ENCODE results near the gene BMP2K.
A peak's percentile ranks its signal among the peaks of the same experiment; 100 is the strongest.

Gene BMP2K

DNA sequence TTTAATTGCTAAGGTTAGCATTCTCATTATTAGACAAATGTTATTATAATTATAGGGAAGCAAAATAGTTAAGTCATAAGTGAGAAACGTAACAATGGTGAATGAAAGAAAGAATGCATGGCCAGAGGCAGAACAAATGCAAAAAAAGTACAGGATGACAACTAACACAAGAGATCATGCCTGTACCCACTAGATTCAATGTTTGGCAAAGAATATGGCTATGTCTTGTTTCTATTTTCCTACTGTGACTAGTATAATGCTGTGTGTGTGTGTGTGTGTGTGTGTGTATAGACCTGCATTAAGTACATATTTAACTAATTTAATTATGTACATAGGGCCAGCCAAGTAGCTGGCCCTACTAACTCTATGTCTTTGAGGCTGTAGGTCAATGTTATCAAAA is 12.9 kb upstream of the BMP2K start:
- no peak overlapping the region for H3K4me3 ChIP-seq (replicated peaks in 1 of 2; ENCODE audit: low read depth in 2 of 2, low read length in 2 of 2)
- DNase-seq (ENCODE audit: low read depth in 2 of 2) = no peak
- TF ChIP-seq, protein P1, sequence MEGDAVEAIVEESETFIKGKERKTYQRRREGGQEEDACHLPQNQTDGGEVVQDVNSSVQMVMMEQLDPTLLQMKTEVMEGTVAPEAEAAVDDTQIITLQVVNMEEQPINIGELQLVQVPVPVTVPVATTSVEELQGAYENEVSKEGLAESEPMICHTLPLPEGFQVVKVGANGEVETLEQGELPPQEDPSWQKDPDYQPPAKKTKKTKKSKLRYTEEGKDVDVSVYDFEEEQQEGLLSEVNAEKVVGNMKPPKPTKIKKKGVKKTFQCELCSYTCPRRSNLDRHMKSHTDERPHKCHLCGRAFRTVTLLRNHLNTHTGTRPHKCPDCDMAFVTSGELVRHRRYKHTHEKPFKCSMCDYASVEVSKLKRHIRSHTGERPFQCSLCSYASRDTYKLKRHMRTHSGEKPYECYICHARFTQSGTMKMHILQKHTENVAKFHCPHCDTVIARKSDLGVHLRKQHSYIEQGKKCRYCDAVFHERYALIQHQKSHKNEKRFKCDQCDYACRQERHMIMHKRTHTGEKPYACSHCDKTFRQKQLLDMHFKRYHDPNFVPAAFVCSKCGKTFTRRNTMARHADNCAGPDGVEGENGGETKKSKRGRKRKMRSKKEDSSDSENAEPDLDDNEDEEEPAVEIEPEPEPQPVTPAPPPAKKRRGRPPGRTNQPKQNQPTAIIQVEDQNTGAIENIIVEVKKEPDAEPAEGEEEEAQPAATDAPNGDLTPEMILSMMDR (IDR thresholded peaks at IDR 0.05; ENCODE audit: low read depth, low read length) = no peak

DNA sequence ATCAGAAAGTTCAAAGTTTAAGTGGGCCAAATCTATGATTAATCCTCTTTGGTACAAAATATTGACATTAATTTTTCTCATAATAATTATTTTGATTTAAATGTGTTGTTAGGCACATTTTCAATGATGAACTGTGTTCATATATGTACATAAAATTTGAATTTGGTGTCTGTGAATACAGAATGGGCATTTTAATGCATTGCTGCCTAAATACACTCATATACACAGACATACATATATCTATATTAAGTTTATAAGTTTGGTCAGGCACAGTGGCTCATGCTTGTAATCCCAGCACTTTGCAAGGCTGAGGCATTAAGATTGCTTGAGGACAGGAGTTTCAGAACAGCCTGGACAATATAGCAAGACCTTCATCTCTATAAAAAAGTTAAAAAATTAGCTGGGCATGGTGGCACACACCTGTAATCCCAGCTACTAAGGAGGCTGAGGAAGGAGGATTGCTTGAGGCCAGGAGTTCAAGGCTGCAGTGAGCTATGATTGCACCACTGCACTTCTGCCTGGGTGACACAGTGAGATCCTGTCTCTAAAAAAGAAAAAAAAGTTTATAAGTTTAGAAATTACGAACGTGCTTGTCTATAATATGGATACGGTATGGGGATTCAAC is 12.3 kb upstream of the BMP2K start:
- H3K4me3 ChIP-seq (replicated peaks in 1 of 2; ENCODE audit: low read depth in 2 of 2, low read length in 2 of 2) = no peak overlapping the region
- DNase-seq (ENCODE audit: low read depth in 2 of 2) = no peak
- TF ChIP-seq, protein P1 (IDR thresholded peaks at IDR 0.05; ENCODE audit: low read depth, low read length) = no peak

DNA sequence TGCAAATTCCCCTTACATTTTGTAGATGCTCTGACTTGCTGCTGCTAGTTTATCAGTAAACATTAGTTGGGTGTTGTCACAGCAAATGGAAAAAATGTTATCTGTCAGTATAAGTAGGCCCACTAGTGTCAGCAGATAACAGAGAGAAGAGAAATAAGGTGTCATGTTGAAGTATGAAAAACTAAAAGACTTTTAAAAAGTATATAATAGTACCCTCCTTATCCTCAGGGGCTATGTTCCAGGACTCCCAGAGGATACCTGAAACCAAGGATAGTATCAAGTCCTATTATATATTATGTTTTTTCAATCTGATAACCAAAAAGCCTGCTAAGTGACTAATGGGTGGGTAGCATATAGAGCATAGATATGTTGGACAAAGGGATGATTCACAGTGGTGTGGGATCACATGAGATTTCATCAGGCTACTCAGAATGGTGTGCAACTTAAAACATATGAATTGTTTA is 11.6 kb upstream of the BMP2K start:
- DNase-seq (ENCODE audit: low read depth in 2 of 2) = peak; percentile 35 to 81
- TF ChIP-seq, protein P1 (IDR thresholded peaks at IDR 0.05; ENCODE audit: low read depth, low read length) = no peak

DNA sequence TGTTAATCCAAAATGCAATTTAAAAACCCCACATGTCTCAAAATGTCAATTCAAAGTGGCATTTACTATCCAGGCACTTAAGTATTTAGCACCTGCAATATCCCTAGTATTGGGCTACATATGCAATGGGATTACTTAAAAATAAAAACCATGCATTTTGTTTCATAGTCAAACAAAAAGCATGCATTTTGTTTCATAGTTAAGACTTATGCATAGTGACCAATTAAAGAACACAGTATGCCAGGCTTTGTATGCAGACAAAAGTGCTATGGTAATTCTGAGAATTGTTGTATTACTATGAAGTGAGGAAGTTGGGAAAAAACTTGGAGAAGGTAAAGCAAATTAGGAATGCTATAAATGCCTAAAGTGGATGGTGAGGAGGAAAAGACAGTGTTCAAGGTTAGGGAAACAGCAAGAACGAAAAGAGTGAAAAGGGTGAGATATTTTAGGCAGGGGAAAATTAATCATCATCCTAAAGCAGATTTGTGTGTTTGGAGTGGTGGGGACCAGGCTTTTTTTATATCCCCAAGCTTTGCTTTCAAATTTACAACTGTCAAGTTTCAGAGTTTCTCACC is 10.6 kb upstream of the BMP2K start:
- TF ChIP-seq, protein P1 (IDR thresholded peaks at IDR 0.05; ENCODE audit: low read depth, low read length) = no peak
- DNase-seq (ENCODE audit: low read depth in 2 of 2) = no peak
- no peak overlapping the region for H3K4me3 ChIP-seq (replicated peaks in 1 of 2; ENCODE audit: low read depth in 2 of 2, low read length in 2 of 2)

More for the DNA sequence above, 11.6 kb upstream of the BMP2K start:
- no peak overlapping the region for H3K4me3 ChIP-seq (replicated peaks in 1 of 2; ENCODE audit: low read depth in 2 of 2, low read length in 2 of 2)

DNA sequence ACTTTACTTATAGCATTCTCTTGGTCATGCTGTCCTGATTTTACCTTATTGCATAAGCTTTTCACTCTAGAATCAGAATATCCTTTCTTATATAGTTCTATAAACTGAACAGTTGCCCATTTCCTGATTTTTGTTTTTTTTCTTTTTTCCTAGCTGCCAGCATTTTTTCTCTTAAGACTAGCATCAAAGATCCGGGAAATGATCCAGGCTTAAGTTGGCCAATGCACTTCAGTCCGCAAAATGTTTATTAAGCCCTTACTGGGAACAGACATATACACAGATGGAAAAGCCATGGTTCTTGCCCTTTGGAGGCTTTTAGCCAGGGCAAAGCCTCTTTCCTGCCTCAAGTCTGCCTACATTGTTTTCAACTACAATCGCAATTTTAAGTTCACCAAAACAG is 10.1 kb upstream of the BMP2K start:
- no peak overlapping the region for H3K4me3 ChIP-seq (replicated peaks in 1 of 2; ENCODE audit: low read depth in 2 of 2, low read length in 2 of 2)
- TF ChIP-seq, protein P1 (IDR thresholded peaks at IDR 0.05; ENCODE audit: low read depth, low read length) = no peak
- peak; percentile 50 to 90 for DNase-seq (ENCODE audit: low read depth in 2 of 2)

DNA sequence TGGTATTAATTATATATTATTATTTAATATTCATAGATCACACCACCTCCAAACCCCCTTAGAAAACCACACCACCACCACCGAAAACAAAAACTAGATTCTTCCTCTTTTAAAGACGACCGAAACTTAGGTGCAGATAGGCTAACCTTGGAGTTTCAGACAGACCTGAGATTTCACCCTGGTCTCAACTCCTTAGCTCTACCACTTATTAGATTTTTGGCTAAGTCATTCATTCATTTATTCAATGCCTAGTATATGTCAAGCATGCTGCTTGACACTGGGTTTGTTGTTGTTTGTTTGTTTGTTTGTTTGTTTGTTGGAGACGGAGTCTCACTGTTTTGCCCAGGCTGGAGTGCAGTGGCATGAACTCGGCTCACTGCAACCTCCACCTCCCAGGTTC is 9.5 kb upstream of the BMP2K start:
- DNase-seq (ENCODE audit: low read depth in 2 of 2) = no peak
- TF ChIP-seq, protein P1 (IDR thresholded peaks at IDR 0.05; ENCODE audit: low read depth, low read length) = no peak
- no peak overlapping the region for H3K4me3 ChIP-seq (replicated peaks in 1 of 2; ENCODE audit: low read depth in 2 of 2, low read length in 2 of 2)
